Measurements from ENCODE around the gene POLK. TPM values are rescaled to one million over a fixed set of nuclear protein-coding genes. Genes with fewer than 3 reads are reported as not detected.

The POLK gene
- total RNA-seq, 4 donors from 2014 or later = 34.5 to 60.0 (median 45.0) TPM

DNA sequence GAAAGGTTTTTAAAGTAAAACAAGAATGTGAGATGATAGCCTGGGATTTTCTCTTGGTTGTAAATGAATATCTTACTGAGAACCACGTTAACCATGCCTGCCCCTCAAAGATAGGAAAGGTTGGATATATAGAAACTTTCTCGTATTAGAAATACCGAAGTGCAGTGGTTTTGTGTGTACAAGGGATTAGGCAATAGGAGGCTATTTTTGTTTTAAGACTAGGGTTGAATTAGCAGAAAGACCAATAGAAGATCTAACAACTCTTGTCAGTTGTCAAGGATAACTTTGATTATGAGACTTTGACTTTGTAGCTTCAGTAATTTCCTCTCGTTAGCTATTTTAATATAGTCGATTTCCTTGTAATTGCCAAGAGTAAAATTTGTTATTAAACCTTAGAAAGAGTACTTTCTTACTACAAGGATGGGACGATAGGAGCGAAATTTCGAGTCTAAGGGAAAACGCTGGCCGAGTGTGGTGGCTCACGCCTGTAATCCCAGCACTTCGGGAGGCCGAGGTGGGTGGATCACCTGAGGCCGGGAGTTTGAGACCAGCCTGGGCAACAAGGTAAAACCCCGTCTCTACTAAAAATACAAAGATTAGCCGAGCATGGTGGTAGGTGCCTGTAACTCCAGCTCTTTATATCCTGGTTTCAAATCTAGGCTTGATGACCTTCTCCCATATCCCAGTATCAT lies 838 bp downstream of the POLK start:
- TF ChIP-seq, protein P1, sequence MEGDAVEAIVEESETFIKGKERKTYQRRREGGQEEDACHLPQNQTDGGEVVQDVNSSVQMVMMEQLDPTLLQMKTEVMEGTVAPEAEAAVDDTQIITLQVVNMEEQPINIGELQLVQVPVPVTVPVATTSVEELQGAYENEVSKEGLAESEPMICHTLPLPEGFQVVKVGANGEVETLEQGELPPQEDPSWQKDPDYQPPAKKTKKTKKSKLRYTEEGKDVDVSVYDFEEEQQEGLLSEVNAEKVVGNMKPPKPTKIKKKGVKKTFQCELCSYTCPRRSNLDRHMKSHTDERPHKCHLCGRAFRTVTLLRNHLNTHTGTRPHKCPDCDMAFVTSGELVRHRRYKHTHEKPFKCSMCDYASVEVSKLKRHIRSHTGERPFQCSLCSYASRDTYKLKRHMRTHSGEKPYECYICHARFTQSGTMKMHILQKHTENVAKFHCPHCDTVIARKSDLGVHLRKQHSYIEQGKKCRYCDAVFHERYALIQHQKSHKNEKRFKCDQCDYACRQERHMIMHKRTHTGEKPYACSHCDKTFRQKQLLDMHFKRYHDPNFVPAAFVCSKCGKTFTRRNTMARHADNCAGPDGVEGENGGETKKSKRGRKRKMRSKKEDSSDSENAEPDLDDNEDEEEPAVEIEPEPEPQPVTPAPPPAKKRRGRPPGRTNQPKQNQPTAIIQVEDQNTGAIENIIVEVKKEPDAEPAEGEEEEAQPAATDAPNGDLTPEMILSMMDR (IDR thresholded peaks at IDR 0.05; ENCODE audit: low read depth) = no peak

DNA sequence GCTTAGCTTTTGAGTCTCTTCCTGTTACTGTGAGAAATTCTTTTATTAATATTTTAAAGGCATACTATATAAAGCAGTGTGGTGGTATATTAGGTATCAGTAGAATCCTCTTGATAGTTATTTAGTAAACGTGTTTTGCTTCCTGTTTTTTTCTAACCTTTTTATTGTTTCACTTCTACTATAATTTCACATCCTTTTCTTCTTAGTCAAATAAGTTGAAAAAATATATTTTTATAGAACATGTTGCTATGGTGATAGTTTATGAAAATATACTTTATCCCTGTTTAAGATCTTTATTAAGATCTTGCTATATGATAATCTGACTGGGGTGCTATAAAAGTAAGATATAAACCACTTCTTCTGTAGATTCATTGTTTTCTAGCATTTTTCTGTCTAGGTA lies 2.1 kb downstream of the POLK start:
- TF ChIP-seq, protein P1 (IDR thresholded peaks at IDR 0.05; ENCODE audit: low read depth) = no peak

DNA sequence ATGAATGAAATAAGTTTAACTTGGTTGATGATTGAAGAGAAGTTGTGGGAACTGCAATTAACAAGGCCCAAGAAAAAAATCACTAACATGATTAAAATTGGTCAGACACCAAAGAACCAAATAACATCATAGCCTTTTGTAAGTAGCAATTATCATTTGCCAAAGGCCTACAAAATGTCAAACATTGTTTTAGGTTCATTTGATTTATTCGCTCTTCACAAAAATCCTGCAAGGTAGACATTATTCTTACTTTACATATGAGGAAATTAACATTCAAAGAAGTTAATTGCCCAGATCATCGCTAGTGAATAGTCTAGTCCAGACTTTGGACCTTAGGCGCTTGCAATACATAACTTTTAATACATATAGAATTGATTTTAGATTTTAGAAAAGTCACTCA lies 2.6 kb downstream of the POLK start:
- TF ChIP-seq, protein P1 (IDR thresholded peaks at IDR 0.05; ENCODE audit: low read depth) = no peak

DNA sequence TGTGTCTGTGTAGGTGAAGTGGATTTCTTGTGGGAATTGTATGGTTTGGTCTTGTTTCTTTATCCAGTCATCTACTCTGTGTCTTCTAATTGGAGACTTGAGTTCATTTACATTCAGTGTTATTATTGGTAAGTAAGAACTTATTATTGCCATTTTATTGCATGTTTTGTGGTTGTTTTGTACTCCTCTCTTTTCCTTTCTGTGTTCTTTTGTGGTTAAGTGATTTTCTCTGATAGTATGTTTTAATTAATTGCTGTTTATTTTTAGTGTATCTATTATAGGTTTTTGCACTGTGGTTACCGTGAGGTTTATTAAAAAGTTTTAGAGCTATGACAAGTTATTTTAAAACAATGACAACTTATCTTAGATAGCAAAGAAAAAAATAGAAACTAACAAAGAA lies 8.1 kb downstream of the POLK start:
- TF ChIP-seq, protein P1 (IDR thresholded peaks at IDR 0.05; ENCODE audit: low read depth) = no peak

DNA sequence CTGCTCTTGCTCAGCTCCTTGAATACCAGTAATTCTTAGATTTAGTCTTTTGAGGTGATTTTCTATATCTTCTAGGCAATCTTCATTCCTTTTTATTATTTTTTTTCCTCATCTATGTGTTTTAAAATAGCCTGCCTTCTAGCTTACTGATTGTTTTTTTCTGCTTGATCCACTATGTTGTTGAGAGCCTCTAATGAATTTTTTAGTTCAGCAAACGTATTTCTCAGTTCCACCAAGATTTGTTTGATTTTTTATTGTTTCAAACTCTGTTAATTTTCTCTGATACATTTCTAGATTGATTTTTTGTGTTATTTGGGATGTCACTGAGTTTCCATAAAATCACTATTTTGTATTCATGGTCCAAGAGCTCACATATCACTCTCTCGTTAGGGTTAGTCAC lies 9.5 kb downstream of the POLK start:
- TF ChIP-seq, protein P1 (IDR thresholded peaks at IDR 0.05; ENCODE audit: low read depth) = no peak

DNA sequence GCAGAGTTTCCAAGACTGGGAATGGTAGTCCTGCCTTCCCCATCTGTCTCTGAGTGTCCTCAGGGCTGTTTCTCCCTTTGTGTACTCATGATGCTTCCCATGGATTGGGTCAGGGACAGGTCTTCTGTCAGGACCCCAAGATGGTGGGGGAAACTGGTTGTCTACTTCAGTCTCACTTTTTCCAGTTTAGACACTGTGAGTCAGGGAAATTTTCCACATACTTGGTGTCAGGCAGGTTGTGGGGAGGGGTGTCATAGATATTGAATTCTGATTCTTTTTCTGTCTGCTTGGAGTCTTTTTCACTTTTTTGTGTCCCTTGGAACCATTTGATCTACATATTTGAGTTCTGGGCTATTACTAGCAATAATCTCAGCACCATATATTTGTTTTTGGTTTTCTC lies 10.3 kb downstream of the POLK start:
- TF ChIP-seq, protein P1 (IDR thresholded peaks at IDR 0.05; ENCODE audit: low read depth) = no peak

DNA sequence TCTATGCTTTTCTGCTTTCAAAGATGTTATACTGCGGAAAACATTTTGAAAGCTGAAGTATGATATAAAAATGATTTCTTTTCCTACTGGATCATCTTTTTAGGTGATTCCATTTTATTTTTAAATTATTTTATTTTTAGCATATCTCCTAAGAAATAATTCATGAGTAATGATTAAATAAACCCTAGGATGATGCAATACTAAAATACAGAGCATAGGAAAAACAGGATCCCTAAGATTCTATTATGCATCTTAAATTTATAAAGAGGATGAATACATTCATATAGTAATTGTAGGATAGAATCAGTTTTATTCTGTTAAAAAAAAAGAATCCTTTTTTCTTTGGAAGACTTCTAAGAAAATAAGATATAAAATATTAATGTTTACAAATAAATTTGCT lies 10.9 kb downstream of the POLK start:
- TF ChIP-seq, protein P1 (IDR thresholded peaks at IDR 0.05; ENCODE audit: low read depth) = no peak

Data from subcutaneous adipose tissue (tissue), 4 donors.